Chondrocyte (in vitro differentiated cells): ENCODE data around the gene RRM2. TPM values are rescaled to one million over a fixed set of nuclear protein-coding genes. Genes with fewer than 3 reads are reported as not detected.

ENCODE experiments used
- DNase-seq: peaks from one replicate; pipeline ENCODE4 v3.0.0; 2021; ENCODE audit warnings: mixed read lengths, low spot score
- H3K27ac Mint-ChIP-seq: one replicate; pipeline ENCODE4 v1.8.0; 2021; ENCODE audit warnings: mild to moderate bottlenecking, moderate library complexity, mixed read lengths; ENCODE audit not compliant: unreplicated experiment
- H3K27me3 Mint-ChIP-seq: 2 replicates; pipeline ENCODE4 v1.8.0; 2021; ENCODE audit warnings: low read depth, mixed read lengths
- H3K36me3 Mint-ChIP-seq: 2 replicates; pipeline ENCODE4 v1.8.0; 2021; ENCODE audit warnings: low read depth, mixed read lengths
- H3K4me1 Mint-ChIP-seq: 2 replicates; pipeline ENCODE4 v1.8.0; 2021; ENCODE audit warnings: low read depth, mild to moderate bottlenecking, mixed read lengths
- H3K4me3 Mint-ChIP-seq: one replicate; pipeline ENCODE4 v1.8.0; 2021; ENCODE audit warnings: mild to moderate bottlenecking, moderate library complexity, mixed read lengths; ENCODE audit not compliant: unreplicated experiment
- H3K9me3 Mint-ChIP-seq: 2 replicates; pipeline ENCODE4 v1.8.0; 2021; ENCODE audit warnings: low read depth, mixed read lengths
- CTCF ChIP-seq: fragments of 200-600 bp; sonication (generic); IDR thresholded peaks from 2 replicates; pipeline ENCODE4 v1.5.0; 2021; ENCODE audit warnings: antibody characterized with exemption, mild to moderate bottlenecking, moderate library complexity
- total RNA-seq: library from RNA; stranded (reverse); gene quantifications from 3 replicates; pipeline ENCODE4 v1.2.1, GENCODE V29; 2021

The RRM2 gene
- total RNA-seq, 1 donor from 2014 or later: 25.7 TPM

- no peak overlapping the region for H3K4me3 Mint-ChIP-seq
- no peak for TF ChIP-seq CTCF
- H3K27me3 Mint-ChIP-seq: peaks cover 2% of the 10 kb centered on the region
- H3K27ac Mint-ChIP-seq: no peak overlapping the region
- H3K4me1 Mint-ChIP-seq: no peaks in the 10 kb centered on the region
- peak; percentile 54 for DNase-seq
- no peaks in the 10 kb centered on the region for H3K9me3 Mint-ChIP-seq
- H3K36me3 Mint-ChIP-seq: no peaks in the 10 kb centered on the region
Observed at GRCh38 chr2:10159581-10160131, 37.1 kb downstream of the RRM2 start.

GRCh38 chr2:10160203-10160955 lies 37.8 kb downstream of the RRM2 start:
- Mint-ChIP-seq H3K4me3 (no peak overlapping the region), H3K27me3 (peaks cover 4% of the 10 kb centered on the region), H3K36me3 (no peaks in the 10 kb centered on the region), H3K9me3 (no peaks in the 10 kb centered on the region), H3K4me1 (no peaks in the 10 kb centered on the region), H3K27ac (no peak overlapping the region)
- no peak for TF ChIP-seq CTCF
- peak; percentile 70 for DNase-seq

GRCh38 chr2:10161206-10161931 lies 38.8 kb downstream of the RRM2 start:
- Mint-ChIP-seq H3K4me3 (no peak overlapping the region), H3K27me3 (peaks cover 4% of the 10 kb centered on the region), H3K36me3 (no peaks in the 10 kb centered on the region), H3K27ac (no peak overlapping the region), H3K9me3 (no peaks in the 10 kb centered on the region), H3K4me1 (no peaks in the 10 kb centered on the region)
- no peak for TF ChIP-seq CTCF
- DNase-seq: peak; percentile 70

GRCh38 chr2:10161961-10162441 lies 39.5 kb downstream of the RRM2 start:
- Mint-ChIP-seq H3K9me3 (no peaks in the 10 kb centered on the region), H3K27me3 (peaks cover 4% of the 10 kb centered on the region), H3K4me1 (no peaks in the 10 kb centered on the region), H3K36me3 (no peaks in the 10 kb centered on the region), H3K27ac (no peak overlapping the region), H3K4me3 (no peak overlapping the region)
- no peak for TF ChIP-seq CTCF
- DNase-seq: peak; percentile 85
